ENCODE results near the gene CLIC6. TPM values are rescaled to one million over a fixed set of nuclear protein-coding genes. Genes with fewer than 3 reads are reported as not detected.

The CLIC6 gene
- not detected in 2 replicates for total RNA-seq

GRCh38 chr21:34668803-34669148 is at the start of gene CLIC6:
Gene CLIC6 (plus strand): TSS chr21:34668994. CDS start chr21:34669389, 395 bp downstream.

Other genes with a start within 250 kb of the CLIC6 start
- 0.14 TPM in 1 of 2 replicates, not detected in the other for gene SMIM34, start 245.0 kb upstream of the CLIC6 start, total RNA-seq
- gene KCNE1, start 156.8 kb upstream of the CLIC6 start, total RNA-seq: 0.18 and 0.30 TPM in 2 replicates
- 66.2 and 123 TPM in 2 replicates for gene RCAN1, start 53.9 kb upstream of the CLIC6 start, total RNA-seq